ENCODE results near the gene MOCS1.

MOCS1 gene

DNA sequence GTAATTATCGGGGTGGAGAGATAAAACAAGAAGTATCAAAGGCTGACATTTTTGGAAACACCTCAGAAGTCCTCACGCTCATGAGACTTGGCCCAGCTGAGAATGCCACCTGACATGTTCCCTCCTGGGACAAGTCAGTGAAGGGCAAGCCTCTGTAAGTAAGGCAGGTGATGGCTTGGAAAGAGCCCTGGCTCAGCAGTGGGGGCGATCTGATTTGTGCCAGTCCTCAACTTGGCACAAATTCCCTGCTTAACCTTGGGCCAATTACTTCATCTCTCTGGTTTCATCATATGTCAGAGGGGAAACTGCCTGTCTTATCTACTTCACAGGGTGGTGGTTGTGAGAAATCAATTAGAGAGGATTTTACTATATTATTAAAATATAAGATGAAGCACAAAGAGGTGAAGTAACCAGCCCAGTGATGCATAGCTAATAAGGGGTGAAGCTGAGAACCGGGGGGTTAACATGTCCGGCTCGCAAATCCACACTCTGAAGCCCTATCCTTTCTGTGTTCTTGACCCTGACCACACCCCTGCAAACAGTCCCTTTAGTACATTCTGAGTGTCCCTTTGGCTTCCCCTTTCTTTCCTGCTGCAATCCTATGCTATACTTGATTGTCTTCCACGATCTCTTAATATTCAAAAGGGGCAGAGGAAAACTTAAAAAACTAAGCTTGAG, 8.8 kb upstream of the MOCS1 start:
- no peaks in the 10 kb centered on the region for H3K36me3 ChIP-seq (ENCODE audit: control insufficient read depth in 2 of 2, insufficient read depth in 1 of 2, low read length in 2 of 2)
- CTCF ChIA-PET = interaction anchor here (1.2 kb wide), 1 partner anchor 77 kb away, joined by 4 read pairs; no protein-coding TSS in a partner anchor
- POLR2A ChIA-PET = interaction anchor here (0.7 to 1.2 kb wide), 2 partner anchors 9 to 10 kb away, joined by 3 to 4 read pairs; partner anchors contain the start of gene MOCS1
- H3K9me3 ChIP-seq (ENCODE audit: control insufficient read depth, insufficient read depth, low read depth, low read length) = no peaks in the 10 kb centered on the region
- H3K27ac ChIP-seq (ENCODE audit: extremely low read depth, low read depth, low read length) = no peak overlapping the region
- peaks cover 12% of the 10 kb centered on the region for H3K4me1 ChIP-seq (ENCODE audit: control insufficient read depth, insufficient read depth, low read length)
- TF ChIP-seq, protein P1, sequence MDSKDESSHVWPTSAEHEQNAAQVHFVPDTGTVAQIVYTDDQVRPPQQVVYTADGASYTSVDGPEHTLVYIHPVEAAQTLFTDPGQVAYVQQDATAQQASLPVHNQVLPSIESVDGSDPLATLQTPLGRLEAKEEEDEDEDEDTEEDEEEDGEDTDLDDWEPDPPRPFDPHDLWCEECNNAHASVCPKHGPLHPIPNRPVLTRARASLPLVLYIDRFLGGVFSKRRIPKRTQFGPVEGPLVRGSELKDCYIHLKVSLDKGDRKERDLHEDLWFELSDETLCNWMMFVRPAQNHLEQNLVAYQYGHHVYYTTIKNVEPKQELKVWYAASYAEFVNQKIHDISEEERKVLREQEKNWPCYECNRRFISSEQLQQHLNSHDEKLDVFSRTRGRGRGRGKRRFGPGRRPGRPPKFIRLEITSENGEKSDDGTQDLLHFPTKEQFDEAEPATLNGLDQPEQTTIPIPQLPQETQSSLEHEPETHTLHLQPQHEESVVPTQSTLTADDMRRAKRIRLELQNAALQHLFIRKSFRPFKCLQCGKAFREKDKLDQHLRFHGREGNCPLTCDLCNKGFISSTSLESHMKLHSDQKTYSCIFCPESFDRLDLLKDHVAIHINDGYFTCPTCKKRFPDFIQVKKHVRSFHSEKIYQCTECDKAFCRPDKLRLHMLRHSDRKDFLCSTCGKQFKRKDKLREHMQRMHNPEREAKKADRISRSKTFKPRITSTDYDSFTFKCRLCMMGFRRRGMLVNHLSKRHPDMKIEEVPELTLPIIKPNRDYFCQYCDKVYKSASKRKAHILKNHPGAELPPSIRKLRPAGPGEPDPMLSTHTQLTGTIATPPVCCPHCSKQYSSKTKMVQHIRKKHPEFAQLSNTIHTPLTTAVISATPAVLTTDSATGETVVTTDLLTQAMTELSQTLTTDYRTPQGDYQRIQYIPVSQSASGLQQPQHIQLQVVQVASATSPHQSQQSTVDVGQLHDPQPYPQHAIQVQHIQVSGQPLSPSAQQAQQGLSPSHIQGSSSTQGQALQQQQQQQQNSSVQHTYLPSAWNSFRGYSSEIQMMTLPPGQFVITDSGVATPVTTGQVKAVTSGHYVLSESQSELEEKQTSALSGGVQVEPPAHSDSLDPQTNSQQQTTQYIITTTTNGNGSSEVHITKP (tag by site-specific recombination; IDR thresholded peaks at IDR 0.05) = peak; percentile 98
- no peak for TF ChIP-seq SALL2 (tag by site-specific recombination; IDR thresholded peaks at IDR 0.05; ENCODE audit: borderline replicate concordance)
- no peak overlapping the region for H3K4me3 ChIP-seq (ENCODE audit: low read depth, low read length)

- POLR2A ChIA-PET = no interaction called here
- Histone ChIP-seq H3K27ac (ENCODE audit: extremely low read depth, low read depth, low read length) (no peak overlapping the region), H3K4me3 (ENCODE audit: low read depth, low read length) (no peak overlapping the region), H3K4me1 (ENCODE audit: control insufficient read depth, insufficient read depth, low read length) (peaks cover 14% of the 10 kb centered on the region), H3K9me3 (ENCODE audit: control insufficient read depth, insufficient read depth, low read depth, low read length) (no peaks in the 10 kb centered on the region), H3K36me3 (ENCODE audit: control insufficient read depth in 2 of 2, insufficient read depth in 1 of 2, low read length in 2 of 2) (no peaks in the 10 kb centered on the region)
- CTCF ChIA-PET = interaction anchor here (0.7 kb wide), 1 partner anchor 76 kb away, joined by 4 read pairs; no protein-coding TSS in a partner anchor
- TF ChIP-seq ZNF350 (tag by site-specific recombination; IDR thresholded peaks at IDR 0.05) (peak; percentile 82), ZNF341 (tag by site-specific recombination; IDR thresholded peaks at IDR 0.05; ENCODE audit: low read depth) (no peak)
Measured at GRCh38 chr6:39941820-39942219, 7.6 kb upstream of the MOCS1 start.

DNA sequence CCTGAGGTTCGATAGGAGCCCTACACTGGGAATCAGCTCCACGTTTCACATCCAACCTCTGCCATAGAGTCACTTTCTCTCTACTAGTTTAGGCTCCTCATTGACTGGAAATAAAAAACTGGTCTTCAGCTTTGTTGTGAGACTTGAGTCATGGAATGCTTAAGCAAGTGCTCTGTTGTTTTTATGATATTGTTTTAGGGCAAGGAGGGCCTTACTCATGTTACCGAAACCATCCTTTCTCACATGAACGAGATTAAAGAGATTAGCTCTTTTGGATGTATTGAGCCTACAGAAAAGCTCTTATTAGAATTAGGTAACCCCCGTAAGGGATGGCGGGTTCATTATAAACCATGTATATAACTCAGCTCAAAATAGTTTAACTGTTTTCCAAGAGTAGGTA, 6.9 kb upstream of the MOCS1 start:
- H3K27ac ChIP-seq (ENCODE audit: extremely low read depth, low read depth, low read length) = no peak overlapping the region
- H3K9me3 ChIP-seq (ENCODE audit: control insufficient read depth, insufficient read depth, low read depth, low read length) = no peaks in the 10 kb centered on the region
- ChIA-PET CTCF (interaction anchor here (0.7 kb wide), 2 partner anchors 76 to 78 kb away, joined by 3 to 4 read pairs; no protein-coding TSS in a partner anchor), POLR2A (interaction anchor here (0.6 kb wide), 1 partner anchor 216 kb away, joined by 3 read pairs; the partner anchor contains the start of gene KIF6)
- no peak overlapping the region for H3K4me3 ChIP-seq (ENCODE audit: low read depth, low read length)
- peaks cover 14% of the 10 kb centered on the region for H3K4me1 ChIP-seq (ENCODE audit: control insufficient read depth, insufficient read depth, low read length)
- no peaks in the 10 kb centered on the region for H3K36me3 ChIP-seq (ENCODE audit: control insufficient read depth in 2 of 2, insufficient read depth in 1 of 2, low read length in 2 of 2)
- TF ChIP-seq ZBTB26 (tag by site-specific recombination; optimal IDR thresholded peaks at IDR 0.05) (no peak), ZNF426 (tag by site-specific recombination; IDR thresholded peaks at IDR 0.05) (no peak), ZSCAN16 (tag by site-specific recombination; IDR thresholded peaks at IDR 0.05) (no peak), PBX3 (CRISPR knock-in tag; IDR thresholded peaks at IDR 0.05) (no peak), ZNF362 (tag by site-specific recombination; IDR thresholded peaks at IDR 0.05) (peak; percentile 41; the same call in 1 of the 2 replicates), BCL11A (tag by site-specific recombination; IDR thresholded peaks at IDR 0.05; ENCODE audit: low read depth) (peak; percentile 43; the same call in 1 of the 2 replicates), OSR2 (tag by site-specific recombination; IDR thresholded peaks at IDR 0.05) (peak; percentile 38; the same call in 1 of the 2 replicates), WT1 (tag by site-specific recombination; IDR thresholded peaks at IDR 0.05) (peak; percentile 81), ZNF530 (tag by site-specific recombination; IDR thresholded peaks at IDR 0.05; ENCODE audit: low read depth) (no peak), ZNF146 (tag by site-specific recombination; IDR thresholded peaks at IDR 0.05) (no peak), ZNF155 (tag by site-specific recombination; IDR thresholded peaks at IDR 0.05) (no peak), INSM2 (tag by site-specific recombination; IDR thresholded peaks at IDR 0.05) (0 out of 2 replicates have a peak, but pooled peaks have one; percentile 23), ZNF561 (tag by site-specific recombination; IDR thresholded peaks at IDR 0.05; ENCODE audit: borderline replicate concordance) (0 out of 2 replicates have a peak, but pooled peaks have one; percentile 40)
- TF ChIP-seq, protein P2, sequence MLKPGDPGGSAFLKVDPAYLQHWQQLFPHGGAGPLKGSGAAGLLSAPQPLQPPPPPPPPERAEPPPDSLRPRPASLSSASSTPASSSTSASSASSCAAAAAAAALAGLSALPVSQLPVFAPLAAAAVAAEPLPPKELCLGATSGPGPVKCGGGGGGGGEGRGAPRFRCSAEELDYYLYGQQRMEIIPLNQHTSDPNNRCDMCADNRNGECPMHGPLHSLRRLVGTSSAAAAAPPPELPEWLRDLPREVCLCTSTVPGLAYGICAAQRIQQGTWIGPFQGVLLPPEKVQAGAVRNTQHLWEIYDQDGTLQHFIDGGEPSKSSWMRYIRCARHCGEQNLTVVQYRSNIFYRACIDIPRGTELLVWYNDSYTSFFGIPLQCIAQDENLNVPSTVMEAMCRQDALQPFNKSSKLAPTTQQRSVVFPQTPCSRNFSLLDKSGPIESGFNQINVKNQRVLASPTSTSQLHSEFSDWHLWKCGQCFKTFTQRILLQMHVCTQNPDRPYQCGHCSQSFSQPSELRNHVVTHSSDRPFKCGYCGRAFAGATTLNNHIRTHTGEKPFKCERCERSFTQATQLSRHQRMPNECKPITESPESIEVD (tag by site-specific recombination; IDR thresholded peaks at IDR 0.05) = peak; percentile 35; the same call in 1 of the 2 replicates
